ENCODE data around the gene ABR.

DNA sequence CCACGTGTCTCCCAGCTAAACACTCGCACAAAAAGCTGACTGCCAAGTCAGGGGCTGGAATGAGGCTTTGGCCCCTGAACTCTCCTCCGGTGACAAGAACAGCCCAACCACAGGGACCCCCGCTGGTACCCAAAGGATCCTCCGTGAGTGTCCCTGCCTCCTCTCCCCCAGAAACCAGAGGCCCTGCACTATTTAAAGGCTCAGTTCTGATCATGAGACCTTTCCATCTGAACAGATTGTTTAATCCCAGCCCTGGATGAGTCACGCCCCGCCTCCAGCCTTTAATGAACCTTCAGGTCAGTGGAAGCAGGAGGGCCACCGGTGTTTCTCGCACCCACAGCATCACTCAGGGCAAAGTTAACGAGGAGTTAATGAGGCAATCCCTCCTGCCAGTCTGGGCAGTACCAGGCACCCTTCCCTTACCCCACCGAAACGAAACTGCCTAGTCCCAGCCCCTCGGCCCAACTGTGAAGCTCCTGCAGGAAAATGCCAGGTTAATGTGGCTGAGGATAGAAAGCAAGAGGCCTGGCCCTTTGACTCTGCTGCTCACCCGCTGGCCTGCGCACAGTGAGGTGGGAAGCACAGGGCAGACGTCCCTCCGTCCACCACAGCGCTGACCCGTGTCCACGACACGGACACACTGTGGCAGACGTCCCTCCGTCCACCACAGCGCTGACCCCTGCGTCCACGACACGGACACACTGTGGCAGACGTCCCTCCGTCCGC lies 150.4 kb downstream of the ABR start:
- TF ChIP-seq, protein P1, sequence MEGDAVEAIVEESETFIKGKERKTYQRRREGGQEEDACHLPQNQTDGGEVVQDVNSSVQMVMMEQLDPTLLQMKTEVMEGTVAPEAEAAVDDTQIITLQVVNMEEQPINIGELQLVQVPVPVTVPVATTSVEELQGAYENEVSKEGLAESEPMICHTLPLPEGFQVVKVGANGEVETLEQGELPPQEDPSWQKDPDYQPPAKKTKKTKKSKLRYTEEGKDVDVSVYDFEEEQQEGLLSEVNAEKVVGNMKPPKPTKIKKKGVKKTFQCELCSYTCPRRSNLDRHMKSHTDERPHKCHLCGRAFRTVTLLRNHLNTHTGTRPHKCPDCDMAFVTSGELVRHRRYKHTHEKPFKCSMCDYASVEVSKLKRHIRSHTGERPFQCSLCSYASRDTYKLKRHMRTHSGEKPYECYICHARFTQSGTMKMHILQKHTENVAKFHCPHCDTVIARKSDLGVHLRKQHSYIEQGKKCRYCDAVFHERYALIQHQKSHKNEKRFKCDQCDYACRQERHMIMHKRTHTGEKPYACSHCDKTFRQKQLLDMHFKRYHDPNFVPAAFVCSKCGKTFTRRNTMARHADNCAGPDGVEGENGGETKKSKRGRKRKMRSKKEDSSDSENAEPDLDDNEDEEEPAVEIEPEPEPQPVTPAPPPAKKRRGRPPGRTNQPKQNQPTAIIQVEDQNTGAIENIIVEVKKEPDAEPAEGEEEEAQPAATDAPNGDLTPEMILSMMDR (conservative IDR thresholded peaks at IDR 0.05; ENCODE audit: low read depth, low read length): no peak
- no peak for TF ChIP-seq EZH2 (IDR thresholded peaks at IDR 0.05; ENCODE audit: low read length, unreplicated experiment)
